Amniotic epithelial cell (primary cell): ENCODE results near the gene PLLP.

ENCODE experiments used
- DNase-seq: peaks from one replicate; pipeline ENCODE4 v3.0.0-alpha.2; 2010; ENCODE audit warnings: low read depth

PLLP gene

GRCh38 chr16:57225978-57226377 is 58.5 kb downstream of the PLLP start:
- peak; percentile 29 for DNase-seq

GRCh38 chr16:57224651-57225335 is 59.7 kb downstream of the PLLP start:
- DNase-seq, result no peak

DNA sequence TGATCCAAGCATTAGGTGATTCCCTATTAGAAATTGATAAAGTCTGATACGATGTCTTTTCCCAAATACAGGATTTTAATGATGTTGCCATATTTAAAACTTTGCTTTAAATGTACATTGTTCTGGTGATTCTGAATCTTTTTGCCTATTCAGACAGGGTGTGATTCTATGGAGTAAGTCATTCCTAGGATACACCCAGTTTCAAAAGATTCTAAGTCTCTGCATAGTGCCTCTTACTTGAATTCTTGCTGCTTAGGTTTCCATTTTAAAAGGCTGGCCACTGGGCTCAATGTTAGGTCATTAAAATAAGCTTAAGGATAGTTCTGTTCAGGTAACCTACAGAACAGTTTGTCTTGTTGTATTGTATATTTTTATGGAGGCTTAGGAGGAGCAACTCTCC is 61.4 kb downstream of the PLLP start:
- no peak for DNase-seq

DNA sequence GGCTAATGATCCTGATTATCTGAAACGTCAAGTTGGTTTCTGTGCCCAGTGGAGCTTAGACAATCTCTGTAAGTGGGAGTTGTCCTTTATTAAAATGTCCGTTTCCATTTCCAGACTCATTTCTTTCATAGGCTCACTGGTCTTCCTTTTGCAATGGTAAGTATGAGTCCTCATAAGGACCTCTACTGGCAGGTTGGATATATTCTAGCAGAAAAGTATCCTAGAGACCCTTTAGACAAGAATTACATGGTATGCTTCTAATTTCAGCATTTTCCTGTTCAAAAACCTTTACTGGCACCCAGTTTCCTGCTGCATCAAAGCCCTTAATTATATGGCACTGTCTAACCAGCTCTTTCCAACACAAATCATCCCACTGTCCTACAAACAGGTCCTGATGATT is 67.5 kb downstream of the PLLP start:
- no peak for DNase-seq

GRCh38 chr16:57213462-57213861 is 71.0 kb downstream of the PLLP start:
- DNase-seq, result peak; percentile 23

DNA sequence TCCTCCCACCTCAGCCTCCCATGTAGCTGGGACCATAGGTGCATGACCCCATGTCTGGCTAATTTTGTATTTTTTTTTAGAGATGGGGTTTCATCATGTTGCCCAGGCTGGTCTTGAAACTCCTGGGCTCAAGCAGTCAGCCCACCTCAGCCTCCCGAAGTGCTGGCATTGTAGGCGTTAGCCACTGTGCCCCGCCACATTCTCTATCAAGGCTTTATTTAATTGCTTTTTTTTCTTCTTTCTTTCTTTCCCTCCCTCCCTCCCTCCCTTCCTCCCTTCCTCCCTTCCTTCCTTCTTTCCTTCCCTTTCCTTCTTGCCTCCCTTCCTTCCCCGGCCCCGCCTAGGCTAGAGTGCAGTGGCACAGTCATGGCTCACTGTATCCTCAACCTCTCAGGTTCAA is 74.7 kb downstream of the PLLP start:
- no peak for DNase-seq

DNA sequence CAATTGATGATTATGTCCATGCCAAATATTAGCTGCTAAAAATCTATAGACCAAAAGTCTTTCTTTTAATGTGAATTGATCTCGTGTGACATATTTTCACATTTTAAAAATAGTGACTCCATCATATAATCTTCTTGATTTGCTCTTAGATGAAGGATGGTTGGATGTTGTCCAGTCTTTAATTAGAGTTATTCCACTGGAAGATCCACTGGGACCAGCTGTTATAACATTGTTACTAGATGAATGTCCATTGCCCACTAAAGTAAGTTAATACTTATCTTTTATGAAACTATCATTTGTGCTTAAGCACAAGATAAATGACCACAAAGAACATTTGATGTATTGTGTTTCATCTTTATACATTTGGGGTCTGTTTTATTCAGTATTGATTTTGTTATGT is 75.5 kb downstream of the PLLP start:
- DNase-seq, result no peak
